Trophoblast cell (in vitro differentiated cells and primary cell): ENCODE data around the gene CSF3R.

Source experiments
- DNase-seq, 2 donors: peaks; one replicate each; pipeline ENCODE4 v3.0.0-alpha.2; 2016
- H2AFZ ChIP-seq: 2 replicates; pipeline ENCODE4 v1.6.1; 2013; ENCODE audit warnings: low read length, moderate library complexity, mild to moderate bottlenecking; ENCODE audit not compliant: insufficient read depth, poor library complexity
- H2AK5ac ChIP-seq: 2 replicates; pipeline ENCODE4 v1.6.1; 2013; ENCODE audit warnings: mild to moderate bottlenecking, low read length
- H2BK120ac ChIP-seq: 2 replicates; pipeline ENCODE4 v1.6.1; 2013; ENCODE audit warnings: low read length, mild to moderate bottlenecking, moderate library complexity; ENCODE audit not compliant: insufficient read depth, poor library complexity
- H2BK12ac ChIP-seq: 2 replicates; pipeline ENCODE4 v1.6.1; 2013; ENCODE audit warnings: mild to moderate bottlenecking, low read length, moderate library complexity
- H2BK5ac ChIP-seq: 2 replicates; pipeline ENCODE4 v1.6.1; 2013; ENCODE audit warnings: low read length, low read depth, moderate library complexity, mild to moderate bottlenecking; ENCODE audit not compliant: poor library complexity
- H3K14ac ChIP-seq: 2 replicates; pipeline ENCODE4 v1.6.1; 2013; ENCODE audit warnings: mild to moderate bottlenecking, low read length
- H3K18ac ChIP-seq: 2 replicates; pipeline ENCODE4 v1.6.1; 2013; ENCODE audit warnings: mild to moderate bottlenecking, low read length
- H3K23ac ChIP-seq: 2 replicates; pipeline ENCODE4 v1.6.1; 2013; ENCODE audit warnings: low read length
- H3K27ac ChIP-seq: 2 replicates; pipeline ENCODE4 v1.5.1; 2013; ENCODE audit warnings: low read depth, mild to moderate bottlenecking, inconsistent platforms, low read length, moderate library complexity
- H3K27me3 ChIP-seq: 2 replicates; pipeline ENCODE4 v1.6.1; 2013; ENCODE audit warnings: inconsistent platforms, mild to moderate bottlenecking, low read length, moderate library complexity; ENCODE audit not compliant: insufficient read depth
- H3K36me3 ChIP-seq, 2 experiments: 1 replicate in 1 of 2; 2 replicates in 1 of 2; pipeline ENCODE4 v1.6.1; 2013; ENCODE audit warnings: low read length in 2 of 2, mild to moderate bottlenecking in 2 of 2, moderate library complexity in 1 of 2; ENCODE audit not compliant: insufficient read depth in 2 of 2, control insufficient read depth in 1 of 2
- H3K4ac ChIP-seq: 2 replicates; pipeline ENCODE4 v1.6.1; 2013; ENCODE audit warnings: low read depth, mild to moderate bottlenecking, low read length, moderate library complexity
- H3K4me1 ChIP-seq, 2 experiments: 1 replicate in 1 of 2; 2 replicates in 1 of 2; pipeline ENCODE4 v1.6.1; 2013; ENCODE audit warnings: low read length in 2 of 2, mild to moderate bottlenecking in 2 of 2, moderate library complexity in 1 of 2; ENCODE audit not compliant: insufficient read depth in 2 of 2, control insufficient read depth in 1 of 2
- H3K4me2 ChIP-seq: 2 replicates; pipeline ENCODE4 v1.6.1; 2013; ENCODE audit warnings: inconsistent platforms, mild to moderate bottlenecking, low read length, moderate library complexity
- H3K4me3 ChIP-seq: 2 replicates; pipeline ENCODE4 v1.5.1; 2013; ENCODE audit warnings: mild to moderate bottlenecking, low read depth, low read length, inconsistent platforms
- H3K79me1 ChIP-seq: one replicate; pipeline ENCODE4 v1.6.1; 2013; ENCODE audit warnings: low read length
- H3K79me2 ChIP-seq: 2 replicates; pipeline ENCODE4 v1.6.1; 2013; ENCODE audit warnings: low read length, mild to moderate bottlenecking; ENCODE audit not compliant: control insufficient read depth, insufficient read depth, poor library complexity
- H3K9ac ChIP-seq: 2 replicates; pipeline ENCODE4 v1.6.1; 2013; ENCODE audit warnings: mild to moderate bottlenecking, low read length
- H3K9me3 ChIP-seq: 2 replicates; pipeline ENCODE4 v1.6.1; 2013; ENCODE audit warnings: low read depth, mild to moderate bottlenecking, control low read depth, inconsistent platforms, low read length; ENCODE audit not compliant: insufficient read depth
- H4K12ac ChIP-seq: 2 replicates; pipeline ENCODE4 v1.6.1; 2013; ENCODE audit warnings: low read depth, mild to moderate bottlenecking, low read length, moderate library complexity
- H4K8ac ChIP-seq: 2 replicates; pipeline ENCODE4 v1.6.1; 2013; ENCODE audit warnings: low read depth, mild to moderate bottlenecking, low read length, moderate library complexity
- H4K91ac ChIP-seq: one replicate; pipeline ENCODE4 v1.6.1; 2013; ENCODE audit warnings: low read depth, mild to moderate bottlenecking, low read length, moderate library complexity
- WGBS: extraction: QIAGEN DNeasy Blood & Tissue Kit; methylation state at CpG from one replicate; pipeline ENCODE4 v1.1.7; 2013; ENCODE audit warnings: missing lambda C conversion rate; ENCODE audit not compliant: insufficient read length, insufficient coverage; ENCODE audit errors: extremely low coverage; 5-methylcytosine and 5-hydroxymethylcytosine counted together

Gene CSF3R

GRCh38 chr1:36529769-36530260 is 47.1 kb upstream of the CSF3R start:
- H3K4me3 ChIP-seq: no peak overlapping the region
- no peak overlapping the region for H3K23ac ChIP-seq
- no peak overlapping the region for H2BK5ac ChIP-seq
- H2BK120ac ChIP-seq: no peak overlapping the region
- H4K91ac ChIP-seq: no peak overlapping the region
- H4K12ac ChIP-seq: no peak overlapping the region
- no peak overlapping the region for H2AFZ ChIP-seq
- no peak overlapping the region for H3K4ac ChIP-seq
- H2BK12ac ChIP-seq: no peak overlapping the region
- H3K9me3 ChIP-seq: no peaks in the 10 kb centered on the region
- H4K8ac ChIP-seq: no peak overlapping the region
- no peak overlapping the region for H3K9ac ChIP-seq
- no peak overlapping the region for H3K14ac ChIP-seq
- no peaks in the 10 kb centered on the region for H3K79me2 ChIP-seq
- H3K79me1 ChIP-seq: no peaks in the 10 kb centered on the region
- WGBS: no CpG with 5 or more reads among the region's 3 CpGs
- H3K27me3 ChIP-seq: no peaks in the 10 kb centered on the region
- H2AK5ac ChIP-seq: no peak overlapping the region
- no peak overlapping the region for H3K27ac ChIP-seq
- H3K18ac ChIP-seq: no peak overlapping the region
- no peaks in the 10 kb centered on the region for H3K36me3 ChIP-seq
- no peaks in the 10 kb centered on the region for H3K4me1 ChIP-seq
- DNase-seq: no peak
- no peak overlapping the region for H3K4me2 ChIP-seq

GRCh38 chr1:36528361-36529349 is 45.9 kb upstream of the CSF3R start:
- H3K14ac ChIP-seq: no peak overlapping the region
- no peak overlapping the region for H3K4me2 ChIP-seq
- H3K18ac ChIP-seq: no peak overlapping the region
- H3K9me3 ChIP-seq: no peaks in the 10 kb centered on the region
- H3K79me1 ChIP-seq: no peaks in the 10 kb centered on the region
- DNase-seq: no peak
- peak overlapping the region; percentile 48 for H3K9ac ChIP-seq
- no peak overlapping the region for H2BK120ac ChIP-seq
- H3K4ac ChIP-seq: no peak overlapping the region
- H4K12ac ChIP-seq: no peak overlapping the region
- H4K8ac ChIP-seq: no peak overlapping the region
- no peak overlapping the region for H2BK12ac ChIP-seq
- no peaks in the 10 kb centered on the region for H3K27me3 ChIP-seq
- H2AK5ac ChIP-seq: no peak overlapping the region
- H3K36me3 ChIP-seq: no peaks in the 10 kb centered on the region
- no CpG with 5 or more reads among the region's 7 CpGs for WGBS
- no peaks in the 10 kb centered on the region for H3K4me1 ChIP-seq
- H4K91ac ChIP-seq: no peak overlapping the region
- no peak overlapping the region for H2AFZ ChIP-seq
- no peaks in the 10 kb centered on the region for H3K79me2 ChIP-seq
- no peak overlapping the region for H2BK5ac ChIP-seq
- no peak overlapping the region for H3K27ac ChIP-seq
- no peak overlapping the region for H3K4me3 ChIP-seq
- H3K23ac ChIP-seq: no peak overlapping the region

DNA sequence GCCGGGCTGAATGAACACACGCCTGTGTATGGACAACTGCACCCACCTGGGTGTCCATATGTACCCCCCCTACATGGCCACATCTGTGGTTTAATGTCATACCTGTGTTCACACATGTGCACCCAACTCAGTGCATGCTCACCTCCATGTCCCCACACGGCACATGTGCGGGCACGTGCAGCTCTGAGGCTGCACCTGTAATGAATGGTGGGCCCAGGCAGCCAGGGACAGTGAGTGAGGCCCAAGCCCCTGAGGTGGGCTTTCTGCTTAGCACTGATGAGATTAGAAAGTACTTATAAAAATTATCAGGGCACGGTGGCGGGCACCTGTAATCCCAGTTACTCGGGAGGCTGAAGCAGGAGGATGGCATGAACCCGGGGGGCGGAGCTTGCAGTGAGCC is 42.5 kb upstream of the CSF3R start:
- H3K9me3 ChIP-seq: no peaks in the 10 kb centered on the region
- no peak overlapping the region for H2BK12ac ChIP-seq
- H2BK120ac ChIP-seq: no peak overlapping the region
- H3K18ac ChIP-seq: no peak overlapping the region
- no peak overlapping the region for H3K4me3 ChIP-seq
- no peak overlapping the region for H4K91ac ChIP-seq
- no peak overlapping the region for H2BK5ac ChIP-seq
- H4K8ac ChIP-seq: no peak overlapping the region
- no peak overlapping the region for H3K14ac ChIP-seq
- no peak overlapping the region for H2AK5ac ChIP-seq
- DNase-seq: no peak
- no CpG with 5 or more reads among the region's 10 CpGs for WGBS
- no peaks in the 10 kb centered on the region for H3K79me2 ChIP-seq
- H3K27me3 ChIP-seq: no peaks in the 10 kb centered on the region
- H3K4ac ChIP-seq: no peak overlapping the region
- H3K36me3 ChIP-seq: no peaks in the 10 kb centered on the region
- no peak overlapping the region for H3K23ac ChIP-seq
- H3K27ac ChIP-seq: no peak overlapping the region
- no peak overlapping the region for H3K4me2 ChIP-seq
- no peak overlapping the region for H2AFZ ChIP-seq
- no peak overlapping the region for H4K12ac ChIP-seq
- H3K79me1 ChIP-seq: no peaks in the 10 kb centered on the region
- no peak overlapping the region for H3K9ac ChIP-seq
- no peaks in the 10 kb centered on the region for H3K4me1 ChIP-seq

DNA sequence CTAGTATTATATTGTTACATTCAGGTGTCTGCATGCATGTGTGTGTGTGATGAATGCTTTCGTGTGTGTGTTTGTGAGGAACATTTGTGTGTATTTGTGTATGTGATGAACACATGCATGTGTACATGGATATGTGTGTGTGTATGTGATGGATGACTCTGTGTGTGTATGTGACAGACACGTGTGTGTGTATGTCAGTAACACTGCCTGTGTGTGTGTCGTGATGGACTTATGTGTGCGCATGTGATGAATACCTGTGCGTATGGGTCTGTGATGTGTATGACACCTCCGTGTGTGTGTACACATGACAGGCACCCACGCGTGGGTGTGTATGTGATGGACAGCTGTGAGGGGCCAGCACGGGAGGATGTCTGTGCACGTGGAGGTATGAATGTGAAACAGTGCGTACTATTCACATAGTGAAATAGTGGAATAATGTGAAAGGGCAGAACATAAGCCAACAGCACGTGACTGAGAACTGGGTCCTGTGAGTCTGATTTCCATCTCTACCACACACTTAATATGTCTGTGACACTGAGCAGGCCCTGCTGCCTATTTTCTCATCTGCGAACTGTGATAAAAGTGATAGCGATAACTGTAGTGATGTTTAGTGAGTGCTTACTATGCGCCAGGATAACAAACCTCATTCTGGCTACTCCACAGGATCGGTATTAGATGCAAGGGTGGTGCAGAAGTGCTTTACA is 41.8 kb upstream of the CSF3R start:
- no peak overlapping the region for H3K14ac ChIP-seq
- no peak overlapping the region for H2BK5ac ChIP-seq
- H3K9ac ChIP-seq: no peak overlapping the region
- no peak overlapping the region for H3K23ac ChIP-seq
- no peaks in the 10 kb centered on the region for H3K4me1 ChIP-seq
- H3K79me1 ChIP-seq: no peaks in the 10 kb centered on the region
- no peak overlapping the region for H2AFZ ChIP-seq
- no peak overlapping the region for H4K8ac ChIP-seq
- no peak overlapping the region for H3K4ac ChIP-seq
- H3K4me2 ChIP-seq: no peak overlapping the region
- H4K91ac ChIP-seq: no peak overlapping the region
- no peaks in the 10 kb centered on the region for H3K27me3 ChIP-seq
- no peak overlapping the region for H2AK5ac ChIP-seq
- no peaks in the 10 kb centered on the region for H3K36me3 ChIP-seq
- DNase-seq: no peak
- no peak overlapping the region for H2BK120ac ChIP-seq
- no peaks in the 10 kb centered on the region for H3K9me3 ChIP-seq
- H2BK12ac ChIP-seq: no peak overlapping the region
- no peak overlapping the region for H4K12ac ChIP-seq
- no peak overlapping the region for H3K18ac ChIP-seq
- H3K4me3 ChIP-seq: no peak overlapping the region
- no peak overlapping the region for H3K27ac ChIP-seq
- H3K79me2 ChIP-seq: no peaks in the 10 kb centered on the region
- no CpG with 5 or more reads among the region's 16 CpGs for WGBS
